ENCODE results near the gene NT5E.
"Not testable (repeated sequence)": the region's sequence is repeated elsewhere in the genome, so short reads cannot be mapped to it uniquely, and the experiment has no call there.

NT5E gene

GRCh38 chr6:85402922-85403321, 47.0 kb upstream of the NT5E start:
- Histone ChIP-seq H3K27me3 (ENCODE audit: control insufficient read depth, insufficient read depth, low read length) (no peaks in the 10 kb centered on the region), H3K4me2 (ENCODE audit: low read length) (no peak overlapping the region), H3K9me3 (ENCODE audit: control insufficient read depth, low read length) (no peaks in the 10 kb centered on the region), H3K4me3 (ENCODE audit: low read depth, low read length) (no peak overlapping the region), H2AFZ (no peak overlapping the region), H3K4me1 (no peaks in the 10 kb centered on the region), H3K79me2 (no peaks in the 10 kb centered on the region), H3K36me3 (ENCODE audit: control insufficient read depth, insufficient read depth, low read length) (no peaks in the 10 kb centered on the region), H3K27ac (no peak overlapping the region), H3K9ac (no peak overlapping the region)
- no peak for TF ChIP-seq CTCF (IDR thresholded peaks at IDR 0.05)

- no peaks in the 10 kb centered on the region for H3K4me1 ChIP-seq
- TF ChIP-seq CTCF (IDR thresholded peaks at IDR 0.05): no peak
- H3K4me3 ChIP-seq (ENCODE audit: low read depth, low read length): no peak overlapping the region
- H2AFZ ChIP-seq: no peak overlapping the region
- H3K9ac ChIP-seq: no peak overlapping the region
- H3K9me3 ChIP-seq (ENCODE audit: control insufficient read depth, low read length): no peaks in the 10 kb centered on the region
- no peaks in the 10 kb centered on the region for H3K79me2 ChIP-seq
- no peak overlapping the region for H3K27ac ChIP-seq
- no peak overlapping the region for H3K4me2 ChIP-seq (ENCODE audit: low read length)
- no peaks in the 10 kb centered on the region for H3K36me3 ChIP-seq (ENCODE audit: control insufficient read depth, insufficient read depth, low read length)
- H3K27me3 ChIP-seq (ENCODE audit: control insufficient read depth, insufficient read depth, low read length): no peaks in the 10 kb centered on the region
Observed at GRCh38 chr6:85403331-85404015, 46.4 kb upstream of the NT5E start.

GRCh38 chr6:85404016-85404563, 45.8 kb upstream of the NT5E start:
- H3K9ac ChIP-seq; H3K27ac ChIP-seq; H3K36me3 ChIP-seq (ENCODE audit: control insufficient read depth, insufficient read depth, low read length); H3K9me3 ChIP-seq (ENCODE audit: control insufficient read depth, low read length); H3K4me1 ChIP-seq; H3K4me3 ChIP-seq (ENCODE audit: low read depth, low read length); H3K4me2 ChIP-seq (ENCODE audit: low read length); H3K27me3 ChIP-seq (ENCODE audit: control insufficient read depth, insufficient read depth, low read length); H2AFZ ChIP-seq; H3K79me2 ChIP-seq: not testable (repeated sequence)

GRCh38 chr6:85404564-85405174, 45.2 kb upstream of the NT5E start:
- Histone ChIP-seq H3K4me2 (ENCODE audit: low read length) (no peak overlapping the region), H3K79me2 (no peaks in the 10 kb centered on the region), H3K9ac (no peak overlapping the region), H2AFZ (no peak overlapping the region), H3K27ac (no peak overlapping the region), H3K27me3 (ENCODE audit: control insufficient read depth, insufficient read depth, low read length) (no peaks in the 10 kb centered on the region), H3K4me1 (no peaks in the 10 kb centered on the region), H3K4me3 (ENCODE audit: low read depth, low read length) (no peak overlapping the region), H3K9me3 (ENCODE audit: control insufficient read depth, low read length) (no peaks in the 10 kb centered on the region), H3K36me3 (ENCODE audit: control insufficient read depth, insufficient read depth, low read length) (no peaks in the 10 kb centered on the region)
- no peak for TF ChIP-seq CTCF (IDR thresholded peaks at IDR 0.05)

- Histone ChIP-seq H3K9ac (no peak overlapping the region), H3K4me2 (ENCODE audit: low read length) (no peak overlapping the region), H3K9me3 (ENCODE audit: control insufficient read depth, low read length) (no peaks in the 10 kb centered on the region), H2AFZ (no peak overlapping the region), H3K27me3 (ENCODE audit: control insufficient read depth, insufficient read depth, low read length) (no peaks in the 10 kb centered on the region), H3K27ac (no peak overlapping the region), H3K36me3 (ENCODE audit: control insufficient read depth, insufficient read depth, low read length) (no peaks in the 10 kb centered on the region), H3K79me2 (no peaks in the 10 kb centered on the region), H3K4me3 (ENCODE audit: low read depth, low read length) (no peak overlapping the region), H3K4me1 (no peaks in the 10 kb centered on the region)
- TF ChIP-seq CTCF (IDR thresholded peaks at IDR 0.05): no peak
Observed at GRCh38 chr6:85405175-85405852, 44.6 kb upstream of the NT5E start.

All from parathyroid adenoma (tissue), 2 donors.